ENCODE measurements around the gene SUFU. TPM values are rescaled to one million over a fixed set of nuclear protein-coding genes. Genes with fewer than 3 reads are reported as not detected.

The SUFU gene
- total RNA-seq, 1 experiment from 2014 or later, result 10.6 TPM

DNA sequence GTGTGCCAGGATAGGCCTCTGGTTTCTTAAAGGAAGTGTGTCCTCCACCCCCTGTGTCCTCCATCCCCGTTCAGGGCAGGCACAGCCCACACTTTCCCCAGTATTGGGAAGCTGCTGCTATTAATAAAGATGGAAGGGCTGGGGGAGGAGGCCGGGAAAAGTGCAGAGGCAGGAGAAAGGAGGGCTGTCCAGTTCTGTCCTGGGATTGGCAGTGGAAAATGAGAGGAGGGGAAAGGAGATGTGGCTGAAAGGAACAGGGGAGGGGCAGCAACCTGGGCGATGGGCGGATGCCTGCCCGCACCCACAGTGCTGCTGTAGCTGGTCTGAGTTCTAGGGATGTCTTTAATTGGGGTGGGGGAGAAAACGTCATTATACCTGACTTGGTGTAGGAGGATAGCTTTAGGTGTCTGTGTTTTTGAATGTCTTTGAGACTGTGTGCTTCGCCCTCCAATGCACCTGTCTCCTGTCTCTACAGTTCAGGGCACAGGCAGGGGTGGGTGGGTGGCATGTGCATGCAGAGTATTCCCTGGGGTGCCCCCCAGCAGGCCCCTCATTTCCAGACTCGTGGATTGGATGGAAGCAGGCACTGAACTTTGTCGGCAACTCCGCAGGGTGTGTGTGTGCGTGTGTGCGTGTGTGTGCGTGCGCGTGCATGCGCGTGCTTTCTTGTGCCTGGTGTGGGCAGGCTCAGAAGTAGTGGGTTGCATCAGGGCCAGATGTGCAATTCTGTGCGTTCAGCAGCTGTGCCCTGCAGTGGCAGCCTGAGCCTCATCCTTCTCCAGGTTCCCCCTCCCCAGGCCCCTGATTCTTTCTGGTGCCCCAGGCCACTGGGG is 143.1 kb downstream of the SUFU start:
- Mint-ChIP-seq H3K27ac (ENCODE audit: unreplicated experiment) (peak overlapping the region; percentile 84), H3K36me3 (ENCODE audit: insufficient read depth, unreplicated experiment) (peaks cover 17% of the 10 kb centered on the region), H3K4me3 (ENCODE audit: unreplicated experiment) (peak overlapping the region; percentile 92), H3K4me1 (ENCODE audit: low read depth, unreplicated experiment) (peaks cover 11% of the 10 kb centered on the region), H3K27me3 (ENCODE audit: insufficient read depth, unreplicated experiment) (no peaks in the 10 kb centered on the region), H3K9me3 (ENCODE audit: unreplicated experiment) (no peaks in the 10 kb centered on the region)
- H3K9me3 ChIP-seq, result no peaks in the 10 kb centered on the region
- BruUV-seq (replicated peaks), result no TSS peak
- DNase-seq, result no peak
- TF ChIP-seq, protein P1, sequence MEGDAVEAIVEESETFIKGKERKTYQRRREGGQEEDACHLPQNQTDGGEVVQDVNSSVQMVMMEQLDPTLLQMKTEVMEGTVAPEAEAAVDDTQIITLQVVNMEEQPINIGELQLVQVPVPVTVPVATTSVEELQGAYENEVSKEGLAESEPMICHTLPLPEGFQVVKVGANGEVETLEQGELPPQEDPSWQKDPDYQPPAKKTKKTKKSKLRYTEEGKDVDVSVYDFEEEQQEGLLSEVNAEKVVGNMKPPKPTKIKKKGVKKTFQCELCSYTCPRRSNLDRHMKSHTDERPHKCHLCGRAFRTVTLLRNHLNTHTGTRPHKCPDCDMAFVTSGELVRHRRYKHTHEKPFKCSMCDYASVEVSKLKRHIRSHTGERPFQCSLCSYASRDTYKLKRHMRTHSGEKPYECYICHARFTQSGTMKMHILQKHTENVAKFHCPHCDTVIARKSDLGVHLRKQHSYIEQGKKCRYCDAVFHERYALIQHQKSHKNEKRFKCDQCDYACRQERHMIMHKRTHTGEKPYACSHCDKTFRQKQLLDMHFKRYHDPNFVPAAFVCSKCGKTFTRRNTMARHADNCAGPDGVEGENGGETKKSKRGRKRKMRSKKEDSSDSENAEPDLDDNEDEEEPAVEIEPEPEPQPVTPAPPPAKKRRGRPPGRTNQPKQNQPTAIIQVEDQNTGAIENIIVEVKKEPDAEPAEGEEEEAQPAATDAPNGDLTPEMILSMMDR (IDR thresholded peaks at IDR 0.05; ENCODE audit: insufficient read depth in 1 of 2, low read depth in 1 of 2, low read length in 1 of 2, severe bottlenecking in 1 of 2, unreplicated experiment in 1 of 2), result no peak
- no peaks in the 10 kb centered on the region for H3K27me3 ChIP-seq (replicated peaks; ENCODE audit: control insufficient read depth, insufficient read depth, low read length)
- intact Hi-C loops (cut with micrococcal nuclease; ENCODE audit: unreplicated experiment), result no loop called here
- H3K36me3 ChIP-seq (ENCODE audit: control insufficient read depth, insufficient read depth, low read length), result no peaks in the 10 kb centered on the region
- ChIA-PET POLR2A (no interaction called here), CTCF (interaction anchor here (0.6 kb wide), 1 partner anchor 17 kb away, joined by 7 read pairs; no protein-coding TSS in a partner anchor)
- peaks cover 11% of the 10 kb centered on the region for H3K4me1 ChIP-seq
- H3K4me3 ChIP-seq (ENCODE audit: low read depth, low read length), result peak overlapping the region; percentile 74

DNA sequence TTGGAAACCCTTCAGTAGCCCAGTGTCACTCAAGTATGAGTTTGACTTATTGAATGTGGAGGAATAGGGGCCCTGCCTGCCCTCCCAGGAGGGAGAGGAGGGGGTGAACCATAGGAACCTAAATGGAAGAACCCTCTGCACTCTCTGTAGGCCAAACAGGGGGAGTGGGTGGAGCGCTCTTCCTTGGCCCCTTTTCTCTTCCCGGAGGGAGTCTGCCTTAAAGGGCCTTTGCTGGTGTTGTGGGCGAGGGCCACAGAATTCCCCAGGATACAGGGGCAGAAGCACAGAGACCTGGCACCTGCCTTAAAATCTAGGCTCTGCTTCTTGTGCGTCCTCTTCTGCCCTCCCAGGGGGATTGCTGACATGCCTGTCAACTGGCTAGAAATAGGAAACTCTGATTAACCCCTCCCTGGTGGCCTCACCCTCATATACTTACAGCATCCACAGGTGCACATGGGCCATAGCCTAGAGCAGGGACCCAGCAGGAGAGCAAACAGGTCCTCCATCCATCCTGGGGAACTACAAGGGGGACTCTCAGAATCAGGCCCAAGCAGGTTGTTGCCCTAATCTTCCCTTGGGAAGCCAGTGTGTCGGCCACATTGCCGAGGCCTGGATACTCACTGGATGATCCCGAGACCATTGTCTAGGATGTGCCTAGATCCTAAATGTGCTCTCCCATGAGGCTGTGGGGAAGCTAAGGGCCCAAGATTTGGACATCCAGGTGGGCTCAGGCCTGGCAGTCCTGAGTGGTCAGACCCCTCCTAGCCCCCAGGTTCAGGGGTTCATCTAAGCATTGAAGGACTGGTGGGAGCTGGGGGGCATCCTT is 143.9 kb downstream of the SUFU start:
- no TSS peak for BruUV-seq (replicated peaks)
- no peaks in the 10 kb centered on the region for H3K36me3 ChIP-seq (ENCODE audit: control insufficient read depth, insufficient read depth, low read length)
- intact Hi-C loops (cut with micrococcal nuclease; ENCODE audit: unreplicated experiment), result no loop called here
- H3K27me3 ChIP-seq (replicated peaks; ENCODE audit: control insufficient read depth, insufficient read depth, low read length), result no peaks in the 10 kb centered on the region
- Mint-ChIP-seq H3K27me3 (ENCODE audit: insufficient read depth, unreplicated experiment) (no peaks in the 10 kb centered on the region), H3K36me3 (ENCODE audit: insufficient read depth, unreplicated experiment) (peaks cover 17% of the 10 kb centered on the region), H3K27ac (ENCODE audit: unreplicated experiment) (no peak overlapping the region), H3K4me3 (ENCODE audit: unreplicated experiment) (no peak overlapping the region), H3K9me3 (ENCODE audit: unreplicated experiment) (no peaks in the 10 kb centered on the region), H3K4me1 (ENCODE audit: low read depth, unreplicated experiment) (peaks cover 11% of the 10 kb centered on the region)
- CTCF ChIA-PET, result no interaction called here
- TF ChIP-seq, protein P1 (IDR thresholded peaks at IDR 0.05; ENCODE audit: insufficient read depth in 1 of 2, low read depth in 1 of 2, low read length in 1 of 2, severe bottlenecking in 1 of 2, unreplicated experiment in 1 of 2), result no peak
- no peak for DNase-seq
- POLR2A ChIA-PET, result no interaction called here
- H3K9me3 ChIP-seq, result no peaks in the 10 kb centered on the region
- H3K4me1 ChIP-seq, result peaks cover 11% of the 10 kb centered on the region
- no peak overlapping the region for H3K4me3 ChIP-seq (ENCODE audit: low read depth, low read length)

DNA sequence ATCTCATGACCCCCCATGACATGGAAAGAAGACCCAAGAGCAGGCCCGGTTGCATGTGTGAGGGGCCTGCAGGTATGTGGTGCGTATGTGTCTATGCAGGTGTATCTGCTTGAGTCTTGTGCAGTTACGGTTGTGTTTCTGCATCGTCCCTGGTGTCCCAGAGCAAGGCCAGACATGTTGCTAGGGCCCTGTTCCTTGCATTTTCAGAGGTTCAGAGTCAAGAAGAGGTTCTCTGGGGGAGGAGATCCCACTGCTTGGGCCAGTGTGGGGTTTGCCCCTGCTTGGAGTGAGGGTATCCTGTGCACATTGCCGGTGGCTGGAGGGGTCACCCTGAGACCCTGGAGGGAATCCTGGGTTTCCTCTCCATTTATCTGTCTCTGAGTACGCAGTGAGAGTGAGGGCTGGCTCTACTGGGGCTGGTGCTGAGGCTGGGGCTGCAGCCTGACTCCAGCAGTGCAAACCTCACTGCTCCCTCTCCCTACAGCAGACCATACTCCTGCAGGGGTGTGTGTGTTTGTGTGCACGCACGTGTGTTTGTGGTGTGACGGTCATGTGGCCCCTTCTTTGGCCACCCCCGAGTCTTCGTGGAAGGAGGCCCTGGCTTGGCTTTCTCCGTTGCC is 144.6 kb downstream of the SUFU start:
- DNase-seq, result no peak
- Histone ChIP-seq H3K4me3 (ENCODE audit: low read depth, low read length) (no peak overlapping the region), H3K9me3 (no peaks in the 10 kb centered on the region), H3K27me3 (replicated peaks; ENCODE audit: control insufficient read depth, insufficient read depth, low read length) (no peaks in the 10 kb centered on the region), H3K36me3 (ENCODE audit: control insufficient read depth, insufficient read depth, low read length) (peaks cover under 1% of the 10 kb centered on the region; the same call in 1 of the 2 replicates), H3K4me1 (peaks cover 11% of the 10 kb centered on the region)
- H3K4me3 Mint-ChIP-seq (ENCODE audit: unreplicated experiment), result no peak overlapping the region
- no TSS peak for BruUV-seq (replicated peaks)
- POLR2A ChIA-PET, result no interaction called here
- H3K27ac Mint-ChIP-seq (ENCODE audit: unreplicated experiment), result no peak overlapping the region
- H3K9me3 Mint-ChIP-seq (ENCODE audit: unreplicated experiment), result no peaks in the 10 kb centered on the region
- TF ChIP-seq, protein P1 (IDR thresholded peaks at IDR 0.05; ENCODE audit: insufficient read depth in 1 of 2, low read depth in 1 of 2, low read length in 1 of 2, severe bottlenecking in 1 of 2, unreplicated experiment in 1 of 2), result no peak
- intact Hi-C loops (cut with micrococcal nuclease; ENCODE audit: unreplicated experiment), result no loop called here
- peaks cover 12% of the 10 kb centered on the region for H3K36me3 Mint-ChIP-seq (ENCODE audit: insufficient read depth, unreplicated experiment)
- peaks cover 11% of the 10 kb centered on the region for H3K4me1 Mint-ChIP-seq (ENCODE audit: low read depth, unreplicated experiment)
- CTCF ChIA-PET, result no interaction called here
- H3K27me3 Mint-ChIP-seq (ENCODE audit: insufficient read depth, unreplicated experiment), result no peaks in the 10 kb centered on the region
